Effector memory CD8-positive, alpha-beta T cell (primary cell): ENCODE data around the gene PMPCA.

Experiments
- ATAC-seq: fragments of 150-1000 bp; cut with Tn5 transposase; replicated peaks from 2 replicates; pipeline ENCODE4 v1.10.0; 2021; ENCODE audit warnings: mild to moderate bottlenecking, moderate library complexity
- DNase-seq, 3 experiments: peaks; one replicate each; pipeline ENCODE4 v3.0.0; 2021
- H3K27ac Mint-ChIP-seq, 2 donors: one replicate each; pipeline ENCODE4 v1.8.0; 2022; ENCODE audit warnings: mild to moderate bottlenecking in 2 of 2, mixed read lengths in 2 of 2, moderate library complexity in 2 of 2
- H3K27me3 Mint-ChIP-seq, 2 donors: one replicate each; pipeline ENCODE4 v1.8.0; 2022; ENCODE audit warnings: mixed read lengths in 2 of 2
- H3K36me3 Mint-ChIP-seq: one replicate; pipeline ENCODE4 v1.8.0; 2022; ENCODE audit warnings: mild to moderate bottlenecking, moderate library complexity, mixed read lengths; ENCODE audit not compliant: insufficient read depth
- H3K4me1 Mint-ChIP-seq, 2 donors: one replicate each; pipeline ENCODE4 v1.8.0; 2022; ENCODE audit warnings: low read depth in 2 of 2, mixed read lengths in 2 of 2
- H3K4me3 Mint-ChIP-seq, 2 donors: one replicate each; pipeline ENCODE4 v1.8.0; 2022; ENCODE audit warnings: mild to moderate bottlenecking in 2 of 2, mixed read lengths in 2 of 2, moderate library complexity in 2 of 2
- H3K9me3 Mint-ChIP-seq, 2 donors: one replicate each; pipeline ENCODE4 v1.8.0; 2022; ENCODE audit warnings: mixed read lengths in 2 of 2

PMPCA gene

DNA sequence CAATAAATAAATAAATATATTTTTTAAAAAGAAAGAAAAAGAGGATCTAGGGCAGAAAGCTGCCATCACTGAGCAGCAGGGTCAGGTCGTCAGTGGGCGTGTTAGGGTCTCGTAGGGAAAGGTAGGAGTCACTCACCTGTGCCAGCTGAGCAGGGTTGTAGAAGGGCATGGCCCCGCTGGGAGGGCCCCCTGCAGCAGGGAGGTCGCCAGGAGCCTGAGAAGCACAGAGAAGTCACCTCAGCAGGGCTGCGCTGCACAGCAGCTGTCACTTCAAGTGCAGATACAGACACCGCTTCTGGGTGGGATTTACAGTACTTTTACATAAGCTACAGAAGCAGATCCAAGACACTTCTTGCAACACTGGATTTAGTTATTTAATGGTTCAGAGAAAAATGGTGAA, 33.2 kb downstream of the PMPCA start:
- no peak for DNase-seq
- Mint-ChIP-seq H3K4me3 (no peak overlapping the region), H3K27ac (no peak overlapping the region), H3K27me3 (no peaks in the 10 kb centered on the region), H3K9me3 (no peaks in the 10 kb centered on the region), H3K36me3 (peaks cover 76% of the 10 kb centered on the region), H3K4me1 (no peaks in the 10 kb centered on the region)
- no peak for ATAC-seq

DNA sequence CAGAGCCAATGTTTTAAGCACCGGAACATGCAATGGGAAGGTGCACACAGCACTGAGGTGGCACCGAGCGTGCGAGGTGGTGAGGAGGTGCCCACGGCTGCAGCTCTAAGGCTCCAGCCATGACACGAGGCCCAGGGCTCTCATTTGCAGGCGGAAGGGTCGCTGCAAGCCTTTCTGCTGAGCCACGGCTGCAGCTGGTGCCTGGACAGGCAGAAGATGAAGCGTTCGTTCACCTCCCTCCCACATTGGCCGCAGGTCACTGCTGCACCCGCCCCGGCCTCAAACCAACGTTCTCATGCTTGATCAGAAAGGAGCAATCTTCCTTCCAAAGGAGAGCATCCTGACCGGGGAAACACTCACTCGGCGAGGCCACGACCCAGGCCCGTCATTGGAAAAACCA, 33.6 kb downstream of the PMPCA start:
- no peaks in the 10 kb centered on the region for H3K9me3 Mint-ChIP-seq
- no peaks in the 10 kb centered on the region for H3K4me1 Mint-ChIP-seq
- no peaks in the 10 kb centered on the region for H3K27me3 Mint-ChIP-seq
- DNase-seq (no peak), ATAC-seq (no peak)
- peaks cover 76% of the 10 kb centered on the region for H3K36me3 Mint-ChIP-seq
- H3K4me3 Mint-ChIP-seq: no peak overlapping the region
- H3K27ac Mint-ChIP-seq: no peak overlapping the region

GRCh38 chr9:136445799-136446198, 35.3 kb downstream of the PMPCA start:
- H3K4me3 Mint-ChIP-seq: no peak overlapping the region
- ATAC-seq: no peak
- no peaks in the 10 kb centered on the region for H3K9me3 Mint-ChIP-seq
- H3K36me3 Mint-ChIP-seq: peaks cover 79% of the 10 kb centered on the region
- no peak for DNase-seq
- no peak overlapping the region for H3K27ac Mint-ChIP-seq
- H3K27me3 Mint-ChIP-seq: no peaks in the 10 kb centered on the region
- no peaks in the 10 kb centered on the region for H3K4me1 Mint-ChIP-seq

GRCh38 chr9:136447173-136447778, 36.8 kb downstream of the PMPCA start:
- Mint-ChIP-seq H3K4me1 (no peaks in the 10 kb centered on the region), H3K4me3 (no peak overlapping the region), H3K27ac (no peak overlapping the region), H3K27me3 (no peaks in the 10 kb centered on the region), H3K9me3 (no peaks in the 10 kb centered on the region), H3K36me3 (peaks cover 84% of the 10 kb centered on the region)
- ATAC-seq (no peak), DNase-seq (no peak)

DNA sequence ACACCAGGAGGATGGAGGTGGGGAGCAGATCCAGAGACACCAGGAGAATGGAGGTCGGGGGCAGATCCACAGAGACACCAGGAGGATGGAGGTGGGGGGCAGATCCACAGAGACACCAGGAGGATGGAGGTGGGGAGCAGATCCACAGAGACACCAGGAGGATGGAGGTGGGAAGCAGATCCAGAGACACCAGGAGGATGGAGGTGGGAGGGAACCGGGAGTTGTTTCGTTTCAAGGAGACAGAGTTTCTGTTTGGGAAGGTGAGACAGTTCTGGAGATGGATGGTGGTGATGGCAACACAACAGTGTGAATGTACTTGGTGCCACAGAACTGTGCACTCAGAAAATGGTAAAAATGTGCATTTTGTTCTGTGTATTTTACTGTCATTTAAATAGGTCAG, 38.2 kb downstream of the PMPCA start:
- peaks cover 88% of the 10 kb centered on the region for H3K36me3 Mint-ChIP-seq
- H3K27ac Mint-ChIP-seq: no peak overlapping the region
- DNase-seq: no peak
- no peaks in the 10 kb centered on the region for H3K27me3 Mint-ChIP-seq
- ATAC-seq: no peak
- H3K4me3 Mint-ChIP-seq: no peak overlapping the region
- no peaks in the 10 kb centered on the region for H3K9me3 Mint-ChIP-seq
- no peaks in the 10 kb centered on the region for H3K4me1 Mint-ChIP-seq

DNA sequence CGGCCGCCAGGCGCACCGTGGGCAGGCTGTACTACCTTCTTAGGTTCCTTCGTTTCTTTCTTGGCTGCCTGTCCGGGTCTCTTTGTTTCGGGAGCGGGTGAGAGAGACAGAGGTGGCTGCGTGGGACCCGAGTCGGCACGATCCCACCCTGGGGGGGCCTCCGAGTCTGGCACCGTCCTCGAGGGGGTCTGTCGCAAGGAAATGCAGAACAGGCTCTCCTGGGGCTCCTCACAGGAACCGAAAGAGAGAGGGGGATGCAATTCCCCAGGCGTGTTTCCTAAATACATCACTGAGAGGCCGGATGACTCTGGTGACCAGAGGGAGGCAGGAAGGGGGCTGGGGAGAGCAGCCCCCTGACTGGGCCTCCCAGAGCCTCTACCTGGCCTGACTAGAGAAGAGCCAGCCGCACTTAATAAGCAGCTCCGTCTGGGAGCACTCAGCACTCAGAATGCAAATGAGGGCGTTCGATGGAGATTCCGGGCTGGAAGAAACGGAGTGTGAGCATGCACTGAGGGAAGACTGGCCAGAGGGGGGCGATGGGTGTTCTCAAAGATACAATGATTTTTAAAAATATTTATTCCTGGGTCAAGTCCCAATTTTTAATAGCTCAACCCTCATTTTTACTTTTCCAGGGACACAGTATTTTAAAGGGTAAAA, 40.9 kb downstream of the PMPCA start:
- Mint-ChIP-seq H3K27me3 (no peaks in the 10 kb centered on the region), H3K4me3 (no peak overlapping the region), H3K27ac (peak overlapping the region in 1 of 2 donors; percentile 60), H3K36me3 (peaks cover 86% of the 10 kb centered on the region), H3K9me3 (no peaks in the 10 kb centered on the region), H3K4me1 (no peaks in the 10 kb centered on the region)
- DNase-seq (no peak), ATAC-seq (no peak)

DNA sequence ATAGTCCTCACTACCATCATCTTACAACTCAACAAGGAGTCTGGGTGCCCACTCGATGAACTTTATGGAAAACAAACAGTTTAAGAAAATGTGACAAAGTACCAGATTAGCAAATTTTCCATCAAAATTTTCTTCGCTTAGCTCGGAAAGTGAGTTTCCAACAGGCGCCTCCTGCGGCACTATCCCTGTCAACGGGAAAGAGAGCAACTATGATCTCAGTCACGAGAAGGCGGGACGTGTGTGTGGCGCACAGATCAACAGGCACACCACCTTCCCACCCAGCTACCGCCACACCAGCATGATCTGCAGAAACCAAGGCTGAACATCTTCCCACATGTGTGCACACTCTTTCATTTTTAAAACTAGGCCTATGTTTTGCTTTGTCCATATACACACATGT, 42.9 kb downstream of the PMPCA start:
- DNase-seq (no peak), ATAC-seq (no peak)
- Mint-ChIP-seq H3K9me3 (no peaks in the 10 kb centered on the region), H3K4me1 (no peaks in the 10 kb centered on the region), H3K36me3 (peaks cover 86% of the 10 kb centered on the region), H3K4me3 (no peak overlapping the region), H3K27me3 (no peaks in the 10 kb centered on the region), H3K27ac (no peak overlapping the region)

GRCh38 chr9:136454026-136454796, 43.8 kb downstream of the PMPCA start:
- Mint-ChIP-seq H3K36me3 (peaks cover 92% of the 10 kb centered on the region), H3K4me1 (no peaks in the 10 kb centered on the region), H3K4me3 (no peak overlapping the region), H3K27me3 (no peaks in the 10 kb centered on the region), H3K9me3 (no peaks in the 10 kb centered on the region), H3K27ac (peak overlapping the region in 1 of 2 donors; percentile 78)
- ATAC-seq (no peak), DNase-seq (no peak)

- ATAC-seq (no peak), DNase-seq (no peak)
- H3K4me1 Mint-ChIP-seq: no peaks in the 10 kb centered on the region
- H3K36me3 Mint-ChIP-seq: peaks cover 95% of the 10 kb centered on the region
- no peaks in the 10 kb centered on the region for H3K9me3 Mint-ChIP-seq
- peak overlapping the region in 1 of 2 donors; percentile 3 for H3K4me3 Mint-ChIP-seq
- no peaks in the 10 kb centered on the region for H3K27me3 Mint-ChIP-seq
- H3K27ac Mint-ChIP-seq: peak overlapping the region; percentile 10 to 78
These were observed 44.9 kb downstream of the PMPCA start for GRCh38 chr9:136455043-136456002.

GRCh38 chr9:136456258-136456657, 45.8 kb downstream of the PMPCA start:
- no peaks in the 10 kb centered on the region for H3K27me3 Mint-ChIP-seq
- no peak overlapping the region for H3K27ac Mint-ChIP-seq
- H3K36me3 Mint-ChIP-seq: peaks cover 97% of the 10 kb centered on the region
- ATAC-seq (no peak), DNase-seq (no peak)
- H3K9me3 Mint-ChIP-seq: no peaks in the 10 kb centered on the region
- no peak overlapping the region for H3K4me3 Mint-ChIP-seq
- no peaks in the 10 kb centered on the region for H3K4me1 Mint-ChIP-seq

DNA sequence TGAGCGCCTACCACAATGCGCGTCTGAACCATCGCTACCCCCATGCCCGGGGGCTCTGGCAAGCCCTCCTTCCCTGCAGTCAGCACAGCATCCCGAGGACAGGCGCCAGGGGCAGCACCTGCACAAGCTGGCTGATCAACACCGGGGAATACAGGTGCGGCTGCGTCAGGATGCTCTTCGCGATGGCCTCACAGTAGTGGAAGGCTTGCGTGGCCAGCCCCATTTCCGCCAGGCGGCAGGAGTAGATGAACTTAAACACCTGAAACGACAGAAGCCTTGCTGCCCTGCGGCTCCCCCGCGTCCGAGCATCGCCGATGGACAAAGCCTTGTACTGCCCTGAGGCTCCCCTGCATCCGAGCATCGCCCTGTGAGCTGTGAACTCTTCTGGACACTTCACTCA, 46.9 kb downstream of the PMPCA start:
- no peaks in the 10 kb centered on the region for H3K27me3 Mint-ChIP-seq
- ATAC-seq (no peak), DNase-seq (no peak)
- no peak overlapping the region for H3K27ac Mint-ChIP-seq
- H3K9me3 Mint-ChIP-seq: no peaks in the 10 kb centered on the region
- no peaks in the 10 kb centered on the region for H3K4me1 Mint-ChIP-seq
- H3K36me3 Mint-ChIP-seq: peaks cover 95% of the 10 kb centered on the region
- H3K4me3 Mint-ChIP-seq: no peak overlapping the region

DNA sequence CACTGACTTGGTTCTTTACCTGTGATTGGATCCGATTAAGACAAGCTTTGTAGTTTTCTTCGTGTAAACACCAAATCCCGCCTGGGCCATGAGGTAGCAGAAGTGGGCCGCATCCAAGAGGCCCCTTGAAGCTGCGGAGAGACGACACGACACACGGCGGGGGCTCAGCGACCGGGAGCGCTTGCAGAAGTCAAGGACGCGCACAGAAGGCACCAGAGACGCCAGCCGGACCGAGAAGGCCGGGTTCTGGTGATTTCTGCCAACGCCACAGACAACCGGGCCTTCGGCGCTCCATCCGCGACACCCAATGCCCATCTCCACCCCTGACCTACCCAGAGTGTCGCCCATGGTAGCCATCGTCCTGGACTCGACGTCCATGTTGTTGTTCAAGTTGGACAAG, 49.0 kb downstream of the PMPCA start:
- H3K27ac Mint-ChIP-seq: no peak overlapping the region
- ATAC-seq: no peak
- H3K27me3 Mint-ChIP-seq: no peaks in the 10 kb centered on the region
- H3K36me3 Mint-ChIP-seq: peaks cover 94% of the 10 kb centered on the region
- no peak for DNase-seq
- H3K9me3 Mint-ChIP-seq: no peaks in the 10 kb centered on the region
- no peaks in the 10 kb centered on the region for H3K4me1 Mint-ChIP-seq
- no peak overlapping the region for H3K4me3 Mint-ChIP-seq

GRCh38 chr9:136460772-136461325, 50.4 kb downstream of the PMPCA start:
- H3K4me3 Mint-ChIP-seq: no peak overlapping the region
- no peaks in the 10 kb centered on the region for H3K27me3 Mint-ChIP-seq
- H3K27ac Mint-ChIP-seq: no peak overlapping the region
- peaks cover 1 to 4% of the 10 kb centered on the region in 2 donors for H3K4me1 Mint-ChIP-seq
- ATAC-seq (no peak), DNase-seq (no peak)
- no peaks in the 10 kb centered on the region for H3K9me3 Mint-ChIP-seq
- H3K36me3 Mint-ChIP-seq: peaks cover 95% of the 10 kb centered on the region
